Stimulated activated CD4-positive, alpha-beta T cell treated with anti-CD3 and anti-CD28 coated beads, Interleukin-15, amount 100 ng/mL, for 48 hours (primary cell): ENCODE data around the gene BRIP1.
"Not testable (repeated sequence)": the region's sequence is repeated elsewhere in the genome, so short reads cannot be mapped to it uniquely, and the experiment has no call there.

Source experiments
- DNase-seq, 2 donors: peaks; one replicate each; pipeline ENCODE4 v3.0.0-alpha.2; 2020; ENCODE audit warnings: low read depth in 2 of 2

Gene BRIP1

DNA sequence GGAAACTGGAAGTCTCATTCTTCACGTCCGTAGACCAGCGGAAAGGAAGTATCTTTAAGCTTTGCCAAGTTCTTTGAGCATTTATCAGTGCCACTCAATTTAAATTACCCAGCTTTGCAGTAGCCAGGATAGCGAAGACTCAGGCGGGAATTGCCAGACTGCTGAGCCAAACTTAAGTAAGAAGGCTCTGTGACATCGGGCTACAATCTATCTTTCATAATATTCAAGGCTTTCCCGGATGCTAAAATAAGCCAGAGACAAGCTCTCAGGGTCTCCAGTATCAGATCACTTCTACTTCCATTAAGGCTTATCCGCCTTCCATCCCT, 436 bp upstream of the BRIP1 start:
- no peak for DNase-seq

DNA sequence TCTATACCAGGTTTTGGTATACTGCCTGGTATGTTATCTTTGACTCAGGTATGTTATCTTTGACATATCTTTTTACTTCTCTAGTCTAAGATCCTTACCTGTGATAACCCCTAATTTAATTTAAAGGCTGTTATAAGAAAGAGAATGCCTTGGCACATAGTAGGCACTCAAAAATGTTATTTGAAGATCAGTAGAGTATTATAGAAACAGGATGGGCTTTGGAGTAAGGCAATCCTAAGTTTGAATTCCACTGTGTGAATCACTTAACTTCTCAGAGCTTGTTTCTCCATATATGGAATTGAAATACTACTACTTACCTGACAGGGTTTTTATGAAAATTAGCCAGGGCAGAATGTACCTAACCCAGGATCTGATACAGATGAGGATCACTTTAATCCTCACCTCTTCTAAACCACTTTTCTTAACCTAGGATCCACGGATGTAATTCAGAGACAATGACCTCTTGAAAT, 1.2 kb downstream of the BRIP1 start:
- no peak for DNase-seq

DNA sequence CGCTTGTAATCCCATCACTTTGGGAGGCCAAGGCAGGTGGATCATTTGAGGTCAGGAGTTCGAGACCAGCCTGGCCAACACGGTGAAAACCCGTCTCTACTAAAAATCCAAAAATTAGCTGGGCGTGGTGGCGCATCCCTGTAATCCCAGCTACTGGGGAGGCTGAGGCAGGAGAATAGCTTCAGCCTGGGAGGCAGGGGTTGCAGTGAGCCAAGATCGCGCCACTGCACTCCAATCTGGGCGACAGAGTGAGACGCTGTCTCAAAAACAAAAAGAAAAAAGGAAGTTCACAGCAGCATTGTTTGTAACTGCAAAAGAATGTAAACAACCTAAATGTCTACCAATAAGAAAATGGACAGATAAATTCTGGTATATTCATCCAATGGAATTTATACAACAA, 2.9 kb downstream of the BRIP1 start:
- not testable (repeated sequence) for DNase-seq

DNA sequence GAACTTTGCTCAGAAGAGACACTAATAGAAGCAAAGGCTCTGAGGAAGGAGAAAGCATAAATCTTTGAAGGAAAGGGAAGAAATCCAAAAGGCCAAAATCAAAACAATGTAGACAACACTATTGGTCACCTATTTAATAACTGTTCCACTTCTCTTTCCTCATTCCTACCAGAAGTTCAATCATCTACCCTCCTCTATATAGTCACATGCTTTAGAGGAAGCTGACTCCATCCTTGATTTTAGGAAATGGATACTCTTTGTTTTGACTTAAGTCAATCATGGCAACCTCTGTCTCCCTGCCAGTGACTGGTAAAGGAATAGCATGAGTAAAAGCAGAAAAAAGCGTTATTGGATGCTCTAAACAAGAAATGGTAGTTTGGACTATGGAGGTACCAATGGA, 7.3 kb downstream of the BRIP1 start:
- DNase-seq = no peak

DNA sequence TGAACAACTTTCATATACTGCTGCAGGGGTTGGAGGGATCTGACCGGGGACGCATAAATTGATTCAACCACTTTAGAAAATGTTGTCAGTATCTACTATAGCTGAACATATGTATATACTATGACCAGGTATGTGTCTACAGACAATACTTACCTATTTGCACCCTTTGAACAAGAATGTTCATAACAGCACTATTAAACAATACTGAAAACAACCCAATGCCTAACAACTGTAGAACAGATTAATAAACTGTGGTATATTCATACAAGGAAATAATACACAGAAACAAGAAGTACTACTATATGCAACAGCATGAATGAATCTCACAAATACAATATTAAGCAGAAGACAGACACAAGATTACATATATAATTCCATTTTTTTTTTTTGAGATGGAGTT, 10.5 kb downstream of the BRIP1 start:
- DNase-seq = no peak

DNA sequence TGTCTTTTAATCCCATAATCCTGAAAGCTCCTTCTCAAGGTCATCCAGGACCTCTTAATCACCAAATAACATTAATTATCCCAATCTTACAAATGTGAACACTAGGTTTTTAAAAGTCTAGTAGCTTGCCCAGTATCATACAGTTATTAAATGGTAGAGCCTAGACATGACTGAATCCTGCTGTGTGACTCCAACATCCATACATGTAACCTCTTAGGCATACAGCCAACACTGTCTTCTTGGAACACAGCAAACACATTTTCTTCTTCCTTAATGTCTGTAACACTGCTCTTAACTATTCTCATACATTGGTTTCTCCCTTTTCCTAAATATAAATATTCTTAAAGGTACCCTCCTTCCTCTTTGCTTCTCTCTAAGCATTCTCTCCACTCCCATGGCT, 13.7 kb downstream of the BRIP1 start:
- DNase-seq = no peak

DNA sequence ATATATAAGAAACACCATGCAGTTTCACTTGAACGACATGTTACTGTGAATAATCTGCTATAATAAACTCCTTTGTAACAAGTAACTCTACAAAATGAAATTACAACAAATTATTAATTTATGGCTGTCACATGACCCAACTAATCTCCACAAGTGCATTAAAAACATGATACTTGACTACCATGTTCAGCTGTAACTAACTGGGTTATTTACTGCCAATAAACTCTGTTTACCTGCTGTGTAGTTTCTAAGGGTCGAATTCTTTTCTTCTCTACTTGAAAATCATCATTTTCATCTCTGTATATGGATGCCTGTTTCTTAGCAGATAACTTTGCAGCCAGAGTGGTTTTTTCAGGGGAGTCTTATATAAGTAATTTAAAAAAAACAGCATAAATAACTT, 14.4 kb downstream of the BRIP1 start:
- DNase-seq = no peak

DNA sequence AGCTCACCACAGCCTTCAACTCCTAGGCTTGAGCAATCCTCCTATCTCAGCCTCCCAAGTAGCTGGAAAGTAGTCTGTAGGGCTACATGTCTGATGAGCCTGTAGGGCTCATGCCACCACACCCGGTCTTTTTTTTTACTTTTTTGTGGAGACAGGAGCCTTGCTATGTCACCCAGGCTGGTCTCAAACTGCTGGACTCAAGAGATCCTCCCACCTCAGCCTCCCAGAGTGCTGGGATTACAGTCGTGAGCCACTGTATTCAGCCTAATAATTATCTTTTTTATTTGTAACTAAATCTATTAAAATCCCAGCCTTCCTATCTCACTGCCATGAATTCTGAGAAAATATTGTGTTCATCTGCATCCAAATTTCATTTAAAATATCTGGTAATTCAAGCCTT, 15.1 kb downstream of the BRIP1 start:
- no peak for DNase-seq

DNA sequence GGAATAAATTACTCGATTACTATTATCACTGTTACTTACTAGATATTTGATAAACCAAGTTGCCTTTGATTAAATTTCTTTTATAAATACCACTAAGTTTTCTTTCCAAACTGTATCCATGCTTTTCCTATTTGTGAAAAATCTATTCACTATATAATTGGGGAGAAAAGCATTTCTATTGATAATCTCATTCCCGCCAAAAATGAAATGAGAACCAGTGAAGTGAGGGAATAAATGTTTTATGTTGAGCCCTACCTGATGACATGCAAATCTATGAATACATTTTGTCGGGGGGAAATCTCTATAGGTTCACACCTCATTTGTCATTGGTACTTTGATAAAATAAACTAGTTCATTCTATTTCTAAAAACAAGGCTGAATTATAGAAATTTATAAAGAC, 15.7 kb downstream of the BRIP1 start:
- no peak for DNase-seq

DNA sequence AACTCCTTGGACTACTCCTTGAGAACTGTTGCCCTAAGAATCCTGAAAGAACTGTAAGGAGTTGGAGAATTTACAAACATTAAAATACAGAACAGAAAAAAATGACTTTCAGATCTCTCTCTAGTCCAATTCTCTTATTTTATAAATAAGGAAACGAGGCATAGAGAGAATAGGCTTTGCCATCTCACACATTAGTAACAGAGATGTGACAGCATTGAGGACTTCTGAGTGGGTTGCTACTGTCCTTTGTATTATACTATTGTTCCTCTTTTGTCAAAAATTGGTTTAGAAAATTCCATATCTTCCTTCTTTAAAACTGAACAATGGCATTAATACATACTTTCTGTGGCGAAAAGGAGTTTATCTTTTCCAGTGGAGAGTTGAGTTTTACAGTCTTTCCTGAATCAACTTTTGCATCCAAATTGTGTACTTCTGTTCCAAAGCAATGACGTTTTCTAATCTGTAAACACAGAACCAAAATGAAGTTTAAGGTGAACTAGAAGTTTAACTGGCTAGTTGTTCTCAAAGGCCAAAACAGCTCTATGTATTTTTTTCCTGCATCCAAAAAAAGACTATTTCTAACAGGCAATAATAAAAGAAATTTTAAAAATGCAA, 16.5 kb downstream of the BRIP1 start:
- no peak for DNase-seq

DNA sequence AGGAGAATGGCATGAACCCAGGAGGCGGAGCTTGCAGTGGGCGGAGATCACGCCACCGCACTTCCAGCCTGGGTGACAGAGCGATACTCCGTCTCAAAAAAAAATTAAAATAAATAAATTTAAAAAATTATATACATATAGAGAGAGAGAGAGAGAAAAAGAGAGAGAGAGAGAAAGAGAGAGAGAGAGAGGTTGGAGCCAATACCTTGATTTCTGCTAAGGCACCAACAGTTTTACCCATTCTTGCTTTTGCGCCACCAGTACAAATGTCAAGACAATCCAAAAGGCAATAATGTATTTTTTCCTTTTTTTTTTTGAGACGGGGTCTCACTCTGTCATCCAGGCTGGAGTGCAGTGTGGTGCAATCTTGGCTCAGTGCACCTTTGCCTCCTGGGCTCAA, 17.2 kb downstream of the BRIP1 start:
- DNase-seq = no peak

DNA sequence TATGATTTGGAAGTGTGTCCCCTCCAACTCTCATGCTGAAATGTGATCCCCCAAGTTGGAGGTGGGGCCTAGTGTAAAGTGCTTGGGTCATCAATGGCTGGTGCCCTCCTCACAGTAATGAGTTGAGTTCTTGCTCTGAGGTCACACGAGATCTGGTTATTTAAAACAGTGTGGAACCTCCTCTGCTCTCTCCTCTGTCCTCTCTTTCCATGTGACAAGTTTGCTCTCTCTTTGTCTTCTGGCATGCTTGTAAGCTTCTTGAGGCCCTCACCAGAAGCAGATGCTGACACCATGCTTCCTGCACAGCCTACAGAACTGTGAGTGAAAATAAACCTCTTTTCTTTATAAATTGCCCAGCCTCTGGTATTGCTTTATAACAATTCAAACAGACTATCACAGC, 19.9 kb downstream of the BRIP1 start:
- no peak for DNase-seq

DNA sequence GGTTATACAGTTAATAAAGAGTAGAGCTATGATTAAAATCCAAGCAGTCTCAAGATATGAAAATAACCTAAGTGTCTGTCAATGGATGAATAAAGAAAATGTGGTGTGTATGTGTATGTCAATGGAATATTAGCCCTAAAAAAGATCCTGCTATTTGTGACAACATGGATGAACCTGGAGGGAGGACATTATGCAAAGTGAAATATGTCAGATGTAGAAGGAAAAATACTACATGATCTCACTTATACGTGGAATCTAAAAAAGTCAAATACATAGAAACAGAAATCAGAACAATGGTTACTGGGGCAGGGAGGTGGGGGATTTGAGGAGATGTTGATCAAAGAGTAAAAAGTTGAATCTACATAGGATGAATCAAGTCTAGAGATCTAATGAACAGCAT, 20.4 kb downstream of the BRIP1 start:
- DNase-seq = no peak

DNA sequence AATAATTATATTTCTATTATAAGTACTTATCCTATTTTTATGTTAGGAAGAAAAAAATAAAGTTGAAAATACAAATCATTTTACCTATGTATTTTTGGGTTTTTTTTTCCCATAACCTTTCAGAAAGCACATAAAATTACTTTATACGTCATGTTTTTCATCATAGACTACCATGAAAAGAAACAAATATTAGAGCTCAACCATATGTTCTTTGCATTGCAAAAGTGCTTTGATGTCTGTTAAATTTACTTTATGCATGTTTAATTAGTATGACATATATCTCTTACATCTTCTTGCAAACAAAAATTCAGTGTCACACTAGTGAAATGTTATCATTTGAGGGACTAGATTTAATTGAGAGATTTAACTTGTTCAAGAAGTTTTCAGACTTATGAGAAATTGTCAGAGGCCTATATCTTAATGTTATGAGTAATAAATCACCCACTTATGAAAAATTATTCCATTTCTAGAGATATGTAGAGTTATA, 24.0 kb downstream of the BRIP1 start:
- DNase-seq = no peak

DNA sequence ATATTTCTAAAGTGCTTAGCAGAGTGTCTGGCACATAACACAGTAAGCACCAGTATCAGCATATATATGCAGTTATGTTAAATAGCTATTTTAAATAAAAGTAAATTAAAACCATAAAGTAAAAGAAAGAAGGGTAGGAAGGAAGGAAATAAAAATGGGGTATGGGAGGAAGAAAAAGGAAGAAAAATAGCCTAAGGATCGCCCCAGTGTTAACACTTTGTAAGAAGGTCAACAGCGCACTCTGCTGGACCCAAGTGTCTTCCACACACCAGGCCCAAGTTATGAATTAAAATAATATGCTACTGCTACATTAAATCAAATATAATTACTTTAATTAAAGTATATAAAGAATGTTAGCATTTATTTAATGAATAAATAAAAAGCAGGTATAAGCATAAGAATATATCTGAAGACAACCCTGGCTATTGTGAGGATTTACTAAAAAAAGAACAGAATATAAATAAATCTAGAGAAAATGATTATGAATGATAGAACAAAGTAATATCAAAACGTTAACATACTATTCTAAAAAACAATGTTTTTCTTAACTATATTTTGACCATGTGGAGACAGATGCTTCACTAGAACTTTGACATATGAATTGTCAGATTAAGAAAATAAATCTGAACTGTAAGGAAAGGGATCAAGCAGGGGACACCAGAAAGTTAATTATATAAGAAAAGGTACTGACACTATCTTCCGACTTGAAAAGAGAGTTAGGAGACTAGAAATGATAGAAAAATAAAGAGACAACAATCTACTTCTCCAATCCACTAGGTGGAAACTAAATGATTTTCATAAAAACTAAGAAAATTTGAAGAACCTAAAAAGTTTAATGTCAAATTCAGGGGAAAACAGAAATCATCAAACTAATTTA, 25.9 kb downstream of the BRIP1 start:
- DNase-seq = peak; percentile 9 to 22

DNA sequence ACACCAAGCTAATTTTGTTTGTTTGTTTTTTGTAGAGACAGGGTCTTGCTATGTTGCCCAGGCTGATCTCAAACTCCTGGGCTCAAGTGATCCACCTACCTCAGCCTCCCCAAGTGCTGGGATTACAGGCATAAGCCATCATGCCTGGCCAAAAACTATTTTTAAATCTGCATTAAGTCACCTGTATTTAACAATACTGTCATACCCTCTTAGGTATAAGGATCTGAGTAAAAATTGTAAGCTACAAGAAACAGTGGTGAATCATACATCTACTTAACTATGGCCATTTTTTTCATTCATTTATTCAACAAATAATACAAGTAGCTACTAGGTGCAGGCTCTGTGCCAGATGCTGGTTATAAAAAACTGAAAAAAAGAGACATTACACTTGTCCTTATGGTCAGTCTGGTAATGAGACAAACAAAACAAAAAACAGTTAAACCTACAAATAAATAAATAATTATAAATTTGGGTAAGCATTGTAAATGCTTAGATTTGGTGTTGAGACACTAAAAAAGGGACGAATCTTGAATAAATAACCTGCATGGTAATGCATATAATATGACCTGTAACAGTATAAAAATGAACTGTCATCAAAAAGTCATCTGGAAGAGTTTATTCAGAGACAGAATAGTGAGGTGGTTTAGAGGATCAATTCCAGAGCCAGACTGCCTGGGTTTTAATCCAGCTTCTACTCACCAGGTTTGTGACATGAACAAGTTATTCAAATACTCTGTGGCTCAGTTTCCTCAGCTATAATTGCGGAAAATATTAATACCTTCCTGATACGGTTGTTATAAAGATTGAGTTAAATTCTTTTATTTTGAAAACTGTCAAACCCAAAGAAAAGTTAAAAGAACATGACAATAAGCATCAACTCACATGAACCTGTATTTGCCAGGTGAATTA, 26.8 kb downstream of the BRIP1 start:
- DNase-seq = no peak

DNA sequence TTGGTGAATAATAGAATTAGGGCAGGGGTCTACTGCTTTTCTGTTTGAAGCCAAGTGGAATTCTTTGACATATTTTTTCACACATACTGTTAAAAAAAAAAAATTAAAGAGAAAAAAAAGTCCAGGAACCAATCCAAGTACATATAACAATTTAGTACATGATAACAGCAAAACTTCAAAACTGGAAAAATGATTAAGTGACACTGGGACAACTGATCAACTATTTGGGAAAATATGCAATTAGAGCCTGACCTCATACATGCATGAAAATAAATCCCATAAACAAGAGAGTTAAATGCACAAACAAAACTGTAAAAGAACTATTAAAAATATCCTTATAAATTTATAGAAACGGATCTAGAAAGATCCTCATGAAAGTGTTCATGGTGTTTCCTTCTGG, 27.7 kb downstream of the BRIP1 start:
- DNase-seq = no peak

DNA sequence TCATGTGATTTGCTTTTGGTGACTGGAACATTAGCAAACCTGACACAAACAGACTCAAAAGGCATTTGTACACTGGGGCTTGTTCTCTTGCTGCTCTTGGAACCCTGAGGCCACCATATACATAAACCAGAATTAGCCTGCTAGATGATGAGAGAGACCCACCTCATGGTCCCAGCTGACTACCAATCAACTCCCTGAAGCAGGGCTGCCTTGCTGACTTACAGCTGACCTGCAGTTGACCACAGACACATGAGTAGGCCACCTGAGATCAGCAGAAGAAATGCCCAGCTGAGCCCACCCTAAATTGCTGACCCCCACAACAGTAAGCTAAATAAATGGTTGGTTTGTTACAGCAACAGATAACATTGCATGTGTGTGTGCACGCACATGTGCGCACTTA, 28.7 kb downstream of the BRIP1 start:
- no peak for DNase-seq

DNA sequence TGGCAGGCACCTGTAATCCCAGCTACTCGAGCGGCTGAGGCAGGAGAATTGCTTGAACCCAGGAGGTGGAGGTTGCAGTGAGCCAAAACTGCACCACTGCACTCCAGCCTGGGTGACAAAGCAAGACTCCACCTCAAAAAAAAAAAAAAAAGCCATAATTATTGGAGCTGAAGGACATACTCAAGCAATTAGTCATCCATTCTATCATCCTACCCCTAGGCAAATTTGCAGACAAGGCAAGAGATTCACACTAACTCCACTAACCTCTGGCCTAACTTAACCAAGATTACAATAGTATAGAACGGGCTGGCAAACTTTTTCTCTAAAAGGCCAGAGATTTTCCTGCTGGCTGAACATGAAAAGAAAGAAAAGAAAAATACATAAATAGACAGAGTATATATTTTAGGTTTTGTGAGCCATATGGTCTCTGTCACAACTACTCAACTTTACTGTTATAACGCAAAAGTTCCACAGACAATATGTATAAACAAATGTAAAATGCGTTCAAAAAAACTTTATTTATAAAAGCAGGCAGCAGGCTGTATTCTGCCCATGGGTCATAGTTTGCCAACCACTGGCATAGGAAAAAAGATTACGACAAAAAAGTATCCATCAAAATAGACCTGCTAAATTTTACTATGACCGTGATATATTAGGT, 29.7 kb downstream of the BRIP1 start:
- DNase-seq = no peak

DNA sequence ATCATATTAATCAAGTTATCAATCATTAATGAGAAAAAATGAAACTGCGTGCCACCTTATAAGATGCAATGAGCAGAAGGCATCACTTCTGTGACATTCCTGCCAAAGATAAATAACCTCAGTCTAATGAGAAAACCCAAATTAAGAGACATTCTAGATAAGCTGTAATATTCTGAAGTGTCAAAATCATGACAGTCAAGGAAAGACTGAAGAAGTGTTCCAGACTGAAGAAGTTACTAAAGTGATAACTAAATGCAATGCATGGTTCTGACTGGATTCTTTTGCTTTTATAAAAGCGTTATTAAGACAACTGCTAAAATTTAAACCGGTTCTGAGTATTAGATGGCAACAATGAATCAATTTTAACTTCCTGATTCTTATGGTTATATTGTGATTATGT, 30.9 kb downstream of the BRIP1 start:
- no peak for DNase-seq

DNA sequence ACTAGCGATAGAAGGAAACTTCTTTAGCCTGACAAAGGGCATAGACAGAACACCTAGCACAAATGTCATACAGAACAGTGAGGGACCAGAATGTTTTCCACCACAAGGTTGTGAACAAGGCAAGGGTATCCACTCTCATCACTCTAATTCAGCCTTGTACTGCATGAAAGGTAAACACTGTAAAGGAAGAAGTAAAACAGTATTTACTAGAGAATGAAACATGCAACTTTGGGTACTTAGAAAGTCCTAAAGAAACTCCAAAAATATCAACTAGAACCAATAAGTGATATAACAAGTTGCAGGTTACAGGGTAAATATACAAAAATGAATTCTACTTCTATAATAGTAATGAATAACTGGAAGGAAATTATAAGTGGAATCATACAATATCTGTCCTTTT, 32.2 kb downstream of the BRIP1 start:
- DNase-seq = no peak

DNA sequence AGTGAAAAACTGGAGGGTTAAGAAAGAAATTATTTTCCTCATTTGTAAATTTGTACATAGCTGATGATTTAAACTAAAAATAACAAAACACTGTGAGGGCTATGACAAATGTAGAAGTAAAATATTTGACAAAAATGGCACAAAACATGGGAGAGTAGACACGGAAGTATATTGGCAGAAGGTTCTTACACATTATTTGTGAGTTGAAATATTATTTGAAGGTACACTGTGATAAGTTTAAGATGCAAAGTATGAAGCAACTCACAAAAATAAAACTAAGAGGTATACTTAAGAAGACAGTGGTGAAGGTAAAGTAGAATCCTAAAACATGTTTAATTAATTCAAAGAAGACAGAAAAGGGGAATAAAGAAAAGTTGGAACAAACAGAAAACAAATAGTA, 34.6 kb downstream of the BRIP1 start:
- DNase-seq = no peak
